ENCODE data around the gene PNKD.

- TF ChIP-seq POLR2AphosphoS5 (IDR thresholded peaks at IDR 0.05; ENCODE audit: low read depth, low read length) (no peak), POLR2A (IDR thresholded peaks at IDR 0.05; ENCODE audit: low read depth, low read length) (no peak), TAF1 (IDR thresholded peaks at IDR 0.05; ENCODE audit: low read depth, low read length) (no peak), SPI1 (IDR thresholded peaks at IDR 0.05; ENCODE audit: low read depth, low read length) (no peak), POU2F2 (IDR thresholded peaks at IDR 0.05; ENCODE audit: low read depth, low read length) (no peak)
Measured at GRCh38 chr2:218374795-218375194, 104.5 kb downstream of the PNKD start.

Measured in GM12891 (cell line).